C4-2B (cell line): ENCODE data around the gene IL18.

Experiments used
- CTCF ChIP-seq: fragments of 450-650 bp; conservative IDR thresholded peaks from 2 replicates; pipeline ENCODE4 v1.5.1; 2017; ENCODE audit warnings: mild to moderate bottlenecking
- ZFX ChIP-seq: fragments of 450-650 bp; IDR thresholded peaks from 2 replicates; pipeline ENCODE4 v1.6.1; 2017

- TF ChIP-seq CTCF (no peak), ZFX (no peak)
Observed at GRCh38 chr11:112200252-112200651, 36.4 kb upstream of the IL18 start.
